Neural progenitor cell (in vitro differentiated cells): ENCODE measurements around the gene MGLL. TPM values are rescaled to one million over a fixed set of nuclear protein-coding genes. Genes with fewer than 3 reads are reported as not detected.

ENCODE experiments used
- DNase-seq: peaks from one replicate; pipeline ENCODE4 v3.0.0-alpha.2; 2016; ENCODE audit warnings: low spot score
- H2AFZ ChIP-seq: fragments of 200-600 bp; sonication (generic); replicated peaks from 2 replicates; pipeline ENCODE4 v1.6.1; 2016; ENCODE audit warnings: antibody characterized with exemption
- H3F3A ChIP-seq: fragments of 200-600 bp; sonication (generic); 2 replicates; pipeline ENCODE4 v1.6.1; 2016; ENCODE audit warnings: antibody characterized with exemption, low read depth
- H3K27ac ChIP-seq: fragments of 200-600 bp; sonication (generic); 2 replicates; pipeline ENCODE4 v1.5.1; 2016; ENCODE audit warnings: mild to moderate bottlenecking
- H3K27me3 ChIP-seq: fragments of 200-600 bp; sonication (generic); 2 replicates; pipeline ENCODE4 v1.6.1; 2016; ENCODE audit warnings: mild to moderate bottlenecking, moderate library complexity
- H3K36me3 ChIP-seq: fragments of 200-600 bp; sonication (generic); 2 replicates; pipeline ENCODE4 v1.5.1; 2016
- H3K4me1 ChIP-seq: fragments of 200-600 bp; sonication (generic); 2 replicates; pipeline ENCODE4 v1.6.1; 2016; ENCODE audit warnings: mixed run types
- H3K4me2 ChIP-seq: fragments of 200-600 bp; sonication (generic); 2 replicates; pipeline ENCODE4 v1.6.1; 2016
- H3K4me3 ChIP-seq: fragments of 200-600 bp; sonication (generic); 2 replicates; pipeline ENCODE4 v1.5.1; 2016
- H3K79me2 ChIP-seq: fragments of 200-600 bp; sonication (generic); 2 replicates; pipeline ENCODE4 v1.6.1; 2016; ENCODE audit warnings: low read depth
- H3K9ac ChIP-seq: fragments of 200-600 bp; sonication (generic); 2 replicates; pipeline ENCODE4 v1.6.1; 2016
- H3K9me3 ChIP-seq: fragments of 200-600 bp; sonication (generic); 2 replicates; pipeline ENCODE4 v1.5.1; 2016; ENCODE audit warnings: low read depth
- H4K20me1 ChIP-seq: fragments of 200-600 bp; sonication (generic); 2 replicates; pipeline ENCODE4 v1.6.1; 2016; ENCODE audit warnings: low read depth
- H3K27ac Mint-ChIP-seq: 3 replicates; pipeline ENCODE4 v1.8.0; 2021; ENCODE audit warnings: mixed read lengths
- H3K27me3 Mint-ChIP-seq: 2 replicates; pipeline ENCODE4 v1.8.0; 2022; ENCODE audit warnings: low read depth, mild to moderate bottlenecking, inconsistent platforms, moderate library complexity, mixed read lengths; ENCODE audit not compliant: insufficient read depth
- H3K36me3 Mint-ChIP-seq: 3 replicates; pipeline ENCODE4 v1.8.0; 2021; ENCODE audit warnings: mixed read lengths
- H3K4me1 Mint-ChIP-seq: 3 replicates; pipeline ENCODE4 v1.8.0; 2021; ENCODE audit warnings: mixed read lengths
- H3K4me3 Mint-ChIP-seq: 3 replicates; pipeline ENCODE4 v1.8.0; 2021; ENCODE audit warnings: mild to moderate bottlenecking, moderate library complexity, mixed read lengths
- H3K9me3 Mint-ChIP-seq: 3 replicates; pipeline ENCODE4 v1.8.0; 2020; ENCODE audit warnings: mixed read lengths
- CTCF ChIP-seq: fragments of 200-600 bp; sonication (generic); IDR thresholded peaks from 2 replicates; pipeline ENCODE4 v1.5.1; 2017; ENCODE audit warnings: antibody characterized with exemption, mild to moderate bottlenecking
- EZH2 ChIP-seq: fragments of 200-600 bp; sonication (generic); IDR thresholded peaks from 2 replicates; pipeline ENCODE4 v1.6.1; 2017; ENCODE audit warnings: antibody characterized with exemption, mild to moderate bottlenecking, moderate library complexity
- EZH2phosphoT487 ChIP-seq: fragments of 200-600 bp; sonication (generic); IDR thresholded peaks from 2 replicates; pipeline ENCODE4 v1.6.1; 2017; ENCODE audit warnings: antibody characterized with exemption
- total RNA-seq: library from RNA; depleted of rRNA; stranded (reverse); fragments of >200 nt; gene quantifications from 2 replicates; pipeline ENCODE4 v1.2.3, GENCODE V29; 2015; ENCODE audit warnings: low replicate concordance

Gene MGLL
- total RNA-seq, 1 donor from 2014 or later, result 0.15 TPM

GRCh38 chr3:127720985-127721935 lies 101.1 kb downstream of the MGLL start:
- peaks cover 29% of the 10 kb centered on the region for H3K4me1 Mint-ChIP-seq
- no peak for DNase-seq
- Histone ChIP-seq H3K4me3 (no peak overlapping the region), H3K27me3 (no peaks in the 10 kb centered on the region), H3K9me3 (no peaks in the 10 kb centered on the region), H2AFZ (no peak overlapping the region), H3K79me2 (no peaks in the 10 kb centered on the region), H4K20me1 (no peaks in the 10 kb centered on the region), H3K4me1 (peaks cover 20% of the 10 kb centered on the region), H3K9ac (no peak overlapping the region), H3K4me2 (no peak overlapping the region), H3F3A (peaks cover 7% of the 10 kb centered on the region), H3K27ac (no peak overlapping the region), H3K36me3 (no peaks in the 10 kb centered on the region)
- TF ChIP-seq EZH2phosphoT487 (no peak), EZH2 (no peak), CTCF (no peak)
- peaks cover 10% of the 10 kb centered on the region for H3K9me3 Mint-ChIP-seq
- no peaks in the 10 kb centered on the region for H3K36me3 Mint-ChIP-seq
- H3K4me3 Mint-ChIP-seq, result no peak overlapping the region
- peaks cover 10% of the 10 kb centered on the region for H3K27me3 Mint-ChIP-seq
- no peak overlapping the region for H3K27ac Mint-ChIP-seq

- DNase-seq, result no peak
- TF ChIP-seq EZH2 (no peak), EZH2phosphoT487 (no peak), CTCF (no peak)
- no peak overlapping the region for H3K27ac Mint-ChIP-seq
- H3K27ac ChIP-seq, result no peak overlapping the region
- peaks cover 32% of the 10 kb centered on the region for H3K4me1 Mint-ChIP-seq
- H3K79me2 ChIP-seq, result no peaks in the 10 kb centered on the region
- H3F3A ChIP-seq, result peaks cover 7% of the 10 kb centered on the region
- no peaks in the 10 kb centered on the region for H3K36me3 Mint-ChIP-seq
- H3K4me3 Mint-ChIP-seq, result no peak overlapping the region
- H3K9me3 Mint-ChIP-seq, result peaks cover 8% of the 10 kb centered on the region
- H3K4me3 ChIP-seq, result no peak overlapping the region
- H4K20me1 ChIP-seq, result no peaks in the 10 kb centered on the region
- H3K9me3 ChIP-seq, result no peaks in the 10 kb centered on the region
- no peak overlapping the region for H3K9ac ChIP-seq
- H3K27me3 ChIP-seq, result no peaks in the 10 kb centered on the region
- H3K4me2 ChIP-seq, result no peak overlapping the region
- no peak overlapping the region for H2AFZ ChIP-seq
- peaks cover 20% of the 10 kb centered on the region for H3K4me1 ChIP-seq
- no peaks in the 10 kb centered on the region for H3K36me3 ChIP-seq
- H3K27me3 Mint-ChIP-seq, result peaks cover 10% of the 10 kb centered on the region
Measured at GRCh38 chr3:127720161-127720823, 102.0 kb downstream of the MGLL start.

DNA sequence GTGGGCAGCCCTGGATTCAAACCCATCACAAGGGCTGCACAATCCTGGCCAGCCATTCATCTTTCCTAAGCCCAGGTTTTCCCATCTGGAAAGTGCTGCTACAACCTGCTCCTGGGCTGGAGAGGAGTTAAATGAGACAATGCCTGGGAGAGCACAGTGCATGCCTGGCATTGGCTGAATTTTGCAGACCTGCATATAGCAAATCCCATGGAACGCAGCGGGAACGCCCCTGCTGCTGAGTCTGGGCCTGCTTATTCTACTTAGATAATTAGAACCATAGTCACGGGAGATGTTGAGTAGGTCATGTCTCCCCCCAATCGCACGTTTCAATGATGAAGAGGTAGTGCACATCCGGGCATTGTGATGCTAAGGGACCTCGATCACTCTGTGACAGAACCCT lies 102.9 kb downstream of the MGLL start:
- Histone ChIP-seq H3K9ac (no peak overlapping the region), H4K20me1 (no peaks in the 10 kb centered on the region), H3K27ac (no peak overlapping the region), H3K27me3 (no peaks in the 10 kb centered on the region), H3K9me3 (no peaks in the 10 kb centered on the region), H3K79me2 (no peaks in the 10 kb centered on the region), H3K4me1 (peaks cover 20% of the 10 kb centered on the region), H3F3A (peaks cover 7% of the 10 kb centered on the region), H3K36me3 (no peaks in the 10 kb centered on the region), H3K4me2 (no peak overlapping the region), H3K4me3 (no peak overlapping the region), H2AFZ (no peak overlapping the region)
- no peak for DNase-seq
- no peak overlapping the region for H3K27ac Mint-ChIP-seq
- H3K27me3 Mint-ChIP-seq, result peaks cover 10% of the 10 kb centered on the region
- TF ChIP-seq EZH2 (no peak), EZH2phosphoT487 (no peak), CTCF (no peak)
- H3K4me3 Mint-ChIP-seq, result no peak overlapping the region
- peaks cover 36% of the 10 kb centered on the region for H3K4me1 Mint-ChIP-seq
- peaks cover 3% of the 10 kb centered on the region for H3K9me3 Mint-ChIP-seq
- no peaks in the 10 kb centered on the region for H3K36me3 Mint-ChIP-seq
